Neural cell (in vitro differentiated cells): ENCODE results near the gene MCUR1. TPM values are rescaled to one million over a fixed set of nuclear protein-coding genes. Genes with fewer than 3 reads are reported as not detected.

Experiments used
- H2AFZ ChIP-seq: fragments of 200-600, 300-800 bp; sonication (generic), shearing (Covaris generic); 2 replicates; pipeline ENCODE4 v1.6.0; 2014; ENCODE audit warnings: low read depth, mild to moderate bottlenecking, antibody characterized with exemption, low read length, moderate library complexity
- H3F3A ChIP-seq: fragments of 200-600 bp; shearing (Covaris generic); 2 replicates; pipeline ENCODE4 v1.6.1; 2016; ENCODE audit warnings: mild to moderate bottlenecking, moderate library complexity, mixed read lengths, antibody characterized with exemption, low read length; ENCODE audit not compliant: insufficient read depth, poor library complexity, severe bottlenecking
- H3K27ac ChIP-seq: fragments of 200-600, 300-800 bp; sonication (generic), shearing (Covaris generic); 2 replicates; pipeline ENCODE4 v1.5.1; 2014; ENCODE audit warnings: mild to moderate bottlenecking, low read length, moderate library complexity
- H3K27me3 ChIP-seq: fragments of 300-800, 200-600 bp; sonication (generic), shearing (Covaris generic); 2 replicates; pipeline ENCODE4 v1.6.0; 2014; ENCODE audit warnings: mild to moderate bottlenecking, low read depth, low read length, moderate library complexity; ENCODE audit not compliant: insufficient read depth
- H3K36me3 ChIP-seq: fragments of 300-800, 200-600 bp; sonication (generic), shearing (Covaris generic); 2 replicates; pipeline ENCODE4 v1.5.1; 2014; ENCODE audit warnings: mild to moderate bottlenecking, antibody characterized with exemption, low read length, moderate library complexity; ENCODE audit not compliant: insufficient read depth
- H3K4me2 ChIP-seq: fragments of 300-800, 200-600 bp; sonication (generic), shearing (Covaris generic); 2 replicates; pipeline ENCODE4 v1.6.0; 2014; ENCODE audit warnings: mild to moderate bottlenecking, low read length
- H3K4me3 ChIP-seq: fragments of 300-800, 200-600 bp; sonication (generic), shearing (Covaris generic); 2 replicates; pipeline ENCODE4 v1.5.1; 2014; ENCODE audit warnings: mild to moderate bottlenecking, low read length, moderate library complexity
- H3K79me2 ChIP-seq: fragments of 200-600 bp; shearing (Covaris generic); replicated peaks from 2 replicates; pipeline ENCODE4 v1.6.0; 2014; ENCODE audit warnings: mild to moderate bottlenecking, low read length, moderate library complexity; ENCODE audit not compliant: insufficient read depth
- H3K9ac ChIP-seq: fragments of 300-800, 200-600 bp; sonication (generic), shearing (Covaris generic); 2 replicates; pipeline ENCODE4 v1.6.1; 2016; ENCODE audit warnings: mild to moderate bottlenecking, low read length, mixed read lengths
- H3K9me2 ChIP-seq: fragments of 200-600 bp; shearing (Covaris generic); 2 replicates; pipeline ENCODE4 v1.6.1; 2016; ENCODE audit warnings: mild to moderate bottlenecking, low read length, mixed read lengths; ENCODE audit not compliant: insufficient read depth
- H3K9me3 ChIP-seq: fragments of 200-600, 300-800 bp; sonication (generic), shearing (Covaris generic); 2 replicates; pipeline ENCODE4 v1.6.1; 2016; ENCODE audit warnings: mild to moderate bottlenecking, mixed run types, low read length, moderate library complexity, mixed read lengths
- H4K20me1 ChIP-seq: fragments of 200-600 bp; shearing (Covaris generic); 2 replicates; pipeline ENCODE4 v1.6.1; 2016; ENCODE audit warnings: mild to moderate bottlenecking, mixed run types; ENCODE audit not compliant: insufficient read depth
- CTCF ChIP-seq: fragments of 450-650 bp; IDR thresholded peaks from 2 replicates; pipeline ENCODE4 v1.5.1; 2014; ENCODE audit warnings: antibody characterized with exemption, mild to moderate bottlenecking, moderate library complexity; ENCODE audit not compliant: poor library complexity, severe bottlenecking
- EP300 ChIP-seq: fragments of 450-650 bp; conservative IDR thresholded peaks from 2 replicates; pipeline ENCODE4 v1.6.1; 2014; ENCODE audit warnings: antibody characterized with exemption, mild to moderate bottlenecking, moderate library complexity; ENCODE audit not compliant: poor library complexity, severe bottlenecking
- EZH2 ChIP-seq: fragments of 200-600, 300-800 bp; shearing (Covaris generic), sonication (generic); IDR thresholded peaks from 2 replicates; pipeline ENCODE4 v1.6.1; 2014; ENCODE audit warnings: antibody characterized with exemption, low read length, borderline replicate concordance, mild to moderate bottlenecking; ENCODE audit not compliant: insufficient read depth, poor library complexity, severe bottlenecking
- MXI1 ChIP-seq: fragments of 450-650 bp; conservative IDR thresholded peaks from 2 replicates; pipeline ENCODE4 v1.6.1; 2014; ENCODE audit warnings: antibody characterized with exemption, mild to moderate bottlenecking; ENCODE audit not compliant: poor library complexity, severe bottlenecking
- POLR2AphosphoS5 ChIP-seq: IDR thresholded peaks from 2 replicates; pipeline ENCODE4 v1.6.1; 2012
- RAD21 ChIP-seq: fragments of 450-650 bp; conservative IDR thresholded peaks from 2 replicates; pipeline ENCODE4 v1.6.1; 2014; ENCODE audit warnings: antibody characterized with exemption, mild to moderate bottlenecking, moderate library complexity
- SMC3 ChIP-seq: fragments of 450-650 bp; conservative IDR thresholded peaks from 2 replicates; pipeline ENCODE4 v1.6.1; 2014; ENCODE audit warnings: antibody characterized with exemption, mild to moderate bottlenecking, moderate library complexity; ENCODE audit not compliant: poor library complexity
- TAF1 ChIP-seq: IDR thresholded peaks from 2 replicates; pipeline ENCODE4 v1.6.1; 2012; ENCODE audit warnings: low read depth
- polyA plus RNA-seq: library from polyadenylated mRNA; depleted of rRNA; stranded (reverse); fragments of >200 nt; gene quantifications from 2 replicates; pipeline ENCODE4 v1.2.3, GENCODE V29; 2014
- TF ChIP-seq, protein P1 (sequence below): IDR thresholded peaks from 2 replicates; pipeline ENCODE4 v1.6.1; 2012; ENCODE audit warnings: borderline replicate concordance

Gene MCUR1
- polyA plus RNA-seq, 1 donor from 2014 or later: 10.0 TPM

DNA sequence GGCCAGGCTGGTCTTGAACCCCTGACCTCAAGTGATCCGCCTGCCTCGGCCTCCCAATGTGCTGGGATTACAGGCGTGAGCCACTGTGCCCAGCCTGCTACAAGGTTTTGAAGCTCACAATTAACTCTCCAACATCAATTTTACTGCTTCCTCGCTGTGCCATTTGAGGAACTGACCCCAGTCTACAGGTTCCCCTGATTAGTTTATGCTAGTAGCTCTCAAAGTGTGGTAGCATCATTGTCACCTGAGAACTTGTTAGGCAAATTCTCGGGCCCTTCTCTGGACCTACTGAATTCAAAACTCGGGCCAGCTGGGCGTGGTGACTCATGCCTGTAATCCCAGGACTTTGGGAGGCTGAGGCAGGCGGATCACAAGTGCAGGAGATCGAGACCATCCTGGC is 49.4 kb downstream of the MCUR1 start:
- H3K9me3 ChIP-seq: no peaks in the 10 kb centered on the region
- H3K27me3 ChIP-seq: no peaks in the 10 kb centered on the region
- H3K9me2 ChIP-seq: no peaks in the 10 kb centered on the region
- H3K79me2 ChIP-seq: no peaks in the 10 kb centered on the region
- H4K20me1 ChIP-seq: no peaks in the 10 kb centered on the region
- H3K9ac ChIP-seq: no peak overlapping the region
- TF ChIP-seq EP300: no peak
- no peak for TF ChIP-seq SMC3
- TF ChIP-seq RAD21: no peak
- no peak for TF ChIP-seq MXI1
- TF ChIP-seq, protein P1, sequence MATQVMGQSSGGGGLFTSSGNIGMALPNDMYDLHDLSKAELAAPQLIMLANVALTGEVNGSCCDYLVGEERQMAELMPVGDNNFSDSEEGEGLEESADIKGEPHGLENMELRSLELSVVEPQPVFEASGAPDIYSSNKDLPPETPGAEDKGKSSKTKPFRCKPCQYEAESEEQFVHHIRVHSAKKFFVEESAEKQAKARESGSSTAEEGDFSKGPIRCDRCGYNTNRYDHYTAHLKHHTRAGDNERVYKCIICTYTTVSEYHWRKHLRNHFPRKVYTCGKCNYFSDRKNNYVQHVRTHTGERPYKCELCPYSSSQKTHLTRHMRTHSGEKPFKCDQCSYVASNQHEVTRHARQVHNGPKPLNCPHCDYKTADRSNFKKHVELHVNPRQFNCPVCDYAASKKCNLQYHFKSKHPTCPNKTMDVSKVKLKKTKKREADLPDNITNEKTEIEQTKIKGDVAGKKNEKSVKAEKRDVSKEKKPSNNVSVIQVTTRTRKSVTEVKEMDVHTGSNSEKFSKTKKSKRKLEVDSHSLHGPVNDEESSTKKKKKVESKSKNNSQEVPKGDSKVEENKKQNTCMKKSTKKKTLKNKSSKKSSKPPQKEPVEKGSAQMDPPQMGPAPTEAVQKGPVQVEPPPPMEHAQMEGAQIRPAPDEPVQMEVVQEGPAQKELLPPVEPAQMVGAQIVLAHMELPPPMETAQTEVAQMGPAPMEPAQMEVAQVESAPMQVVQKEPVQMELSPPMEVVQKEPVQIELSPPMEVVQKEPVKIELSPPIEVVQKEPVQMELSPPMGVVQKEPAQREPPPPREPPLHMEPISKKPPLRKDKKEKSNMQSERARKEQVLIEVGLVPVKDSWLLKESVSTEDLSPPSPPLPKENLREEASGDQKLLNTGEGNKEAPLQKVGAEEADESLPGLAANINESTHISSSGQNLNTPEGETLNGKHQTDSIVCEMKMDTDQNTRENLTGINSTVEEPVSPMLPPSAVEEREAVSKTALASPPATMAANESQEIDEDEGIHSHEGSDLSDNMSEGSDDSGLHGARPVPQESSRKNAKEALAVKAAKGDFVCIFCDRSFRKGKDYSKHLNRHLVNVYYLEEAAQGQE: no peak
- TF ChIP-seq CTCF: no peak
- TF ChIP-seq POLR2AphosphoS5: no peak
- TF ChIP-seq TAF1: no peak
- no peak for TF ChIP-seq EZH2
- H3K4me3 ChIP-seq: no peak overlapping the region
- H3K27ac ChIP-seq: no peak overlapping the region
- no peaks in the 10 kb centered on the region for H3K36me3 ChIP-seq
- no peak overlapping the region for H2AFZ ChIP-seq
- no peak overlapping the region for H3K4me2 ChIP-seq
- H3F3A ChIP-seq: no peaks in the 10 kb centered on the region

- Histone ChIP-seq H3K36me3 (no peaks in the 10 kb centered on the region), H3K9me2 (no peaks in the 10 kb centered on the region), H3K4me2 (no peak overlapping the region), H3K79me2 (no peaks in the 10 kb centered on the region), H4K20me1 (no peaks in the 10 kb centered on the region), H3F3A (no peaks in the 10 kb centered on the region), H3K4me3 (no peak overlapping the region), H3K9me3 (no peaks in the 10 kb centered on the region), H3K27ac (no peak overlapping the region), H3K27me3 (no peaks in the 10 kb centered on the region), H2AFZ (no peak overlapping the region), H3K9ac (no peak overlapping the region)
- TF ChIP-seq POLR2AphosphoS5 (no peak), SMC3 (no peak), MXI1 (no peak), RAD21 (no peak), EZH2 (no peak), EP300 (no peak), TAF1 (no peak), CTCF (no peak)
- TF ChIP-seq, protein P1: no peak
Observed at GRCh38 chr6:13763740-13764381, 50.5 kb downstream of the MCUR1 start.
